H1 (cell line): Measurements from ENCODE around the gene MEGF11. TPM values are rescaled to one million over a fixed set of nuclear protein-coding genes. Genes with fewer than 3 reads are reported as not detected.

ENCODE experiments used
- CTCF ChIA-PET: fragments of 300-600 bp; sonication (Branson Sonifier 250); formaldehyde crosslinking; loops from one replicate; lab custom pipeline; 2021; ENCODE audit not compliant: partially characterized antibody; lab: Charles Lee
- POLR2A ChIA-PET: fragments of 300-600 bp; sonication (Branson Sonifier 250); formaldehyde crosslinking; loops from one replicate; lab custom pipeline; 2021; ENCODE audit warnings: inconsistent platforms; ENCODE audit not compliant: partially characterized antibody; lab: Charles Lee
- DNase-seq, 2 experiments: peaks; one replicate each; pipeline versions ENCODE4 v3.0.0 to v3.0.0-alpha.2; 2010 to 2022; ENCODE audit warnings: low spot score in 2 of 2, low read depth in 1 of 2, mixed read lengths in 1 of 2
- FAIRE-seq: peaks from 2 replicates; lab custom pipeline; 2011; peaks lifted over from hg19 to GRCh38; lab: Jason Lieb, UNC
- H2AFZ ChIP-seq: 2 replicates; pipeline ENCODE4 v1.8.1; 2012; ENCODE audit warnings: low read length, inconsistent platforms
- H2AK5ac ChIP-seq: 2 replicates; pipeline ENCODE4 v1.6.1; 2013; ENCODE audit warnings: low read depth, low read length
- H2BK120ac ChIP-seq: replicated peaks from 2 replicates; pipeline ENCODE3; 2013; ENCODE audit warnings: low read depth, low read length, inconsistent platforms
- H2BK12ac ChIP-seq: 2 replicates; pipeline ENCODE4 v1.6.1; 2013; ENCODE audit warnings: low read depth, low read length
- H2BK15ac ChIP-seq: 2 replicates; pipeline ENCODE4 v1.6.1; 2013; ENCODE audit warnings: low read length
- H2BK20ac ChIP-seq: 2 replicates; pipeline ENCODE4 v1.6.1; 2013; ENCODE audit warnings: low read length
- H2BK5ac ChIP-seq: 2 replicates; pipeline ENCODE4 v1.6.1; 2013; ENCODE audit warnings: low read depth, low read length
- H3K14ac ChIP-seq: 2 replicates; pipeline ENCODE4 v1.6.1; 2013; ENCODE audit warnings: inconsistent platforms; ENCODE audit not compliant: insufficient read length
- H3K18ac ChIP-seq: 2 replicates; pipeline ENCODE4 v1.6.1; 2013; ENCODE audit warnings: low read length; ENCODE audit errors: extremely low read depth
- H3K23ac ChIP-seq: 2 replicates; pipeline ENCODE4 v1.6.1; 2013; ENCODE audit warnings: inconsistent platforms; ENCODE audit not compliant: insufficient read length
- H3K23me2 ChIP-seq: 2 replicates; pipeline ENCODE4 v1.6.1; 2013; ENCODE audit warnings: low read depth, low read length
- H3K27ac ChIP-seq: 2 replicates; pipeline ENCODE4 v1.6.1; 2011; ENCODE audit warnings: low read depth, low read length, inconsistent platforms
- H3K27me3 ChIP-seq, 4 experiments: replicated peaks in 1 of 4; 1 replicate in 1 of 4; 2 replicates in 3 of 4; pipeline versions ENCODE4 v1.6.1 to v1.8.1; 2011 to 2013; ENCODE audit warnings: low read length in 3 of 4, mild to moderate bottlenecking in 3 of 4, inconsistent platforms in 2 of 4, mixed read lengths in 2 of 4, moderate library complexity in 1 of 4; ENCODE audit not compliant: control insufficient read depth in 3 of 4, insufficient read depth in 3 of 4; ENCODE audit errors: extremely low read depth in 1 of 4
- H3K36me3 ChIP-seq, 4 experiments: 2 replicates each; pipeline versions ENCODE4 v1.6.1 to v1.8.1; 2011 to 2013; ENCODE audit warnings: mild to moderate bottlenecking in 4 of 4, low read length in 3 of 4, moderate library complexity in 2 of 4, control low read depth in 1 of 4, inconsistent platforms in 1 of 4; ENCODE audit not compliant: insufficient read depth in 4 of 4, control insufficient read depth in 2 of 4
- H3K4ac ChIP-seq: replicated peaks from 2 replicates; pipeline ENCODE3; 2013; ENCODE audit warnings: low read length, low read depth, mixed read lengths, inconsistent platforms; ENCODE audit not compliant: insufficient read length
- H3K4me1 ChIP-seq, 4 experiments: replicated peaks in 1 of 4; 1 replicate in 1 of 4; 2 replicates in 3 of 4; pipeline versions ENCODE4 v1.6.1 to v1.8.1; 2011 to 2013; ENCODE audit warnings: low read length in 3 of 4, inconsistent platforms in 2 of 4, mixed read lengths in 1 of 4; ENCODE audit not compliant: insufficient read depth in 4 of 4, control insufficient read depth in 3 of 4
- H3K4me2 ChIP-seq, 2 experiments: 2 replicates each; pipeline versions ENCODE4 v1.6.1 to v1.8.1; 2011 to 2013; ENCODE audit warnings: low read depth in 2 of 2, low read length in 2 of 2, control low read depth in 1 of 2, inconsistent platforms in 1 of 2, mild to moderate bottlenecking in 1 of 2; ENCODE audit not compliant: insufficient read depth in 1 of 2
- H3K4me3 ChIP-seq, 4 experiments: fragments of 200-600, 300-600 bp in 1 of 4; sonication (generic), shearing (Covaris generic), sonication (Bioruptor Twin) in 1 of 4; 2 replicates each; pipeline versions ENCODE4 v1.5.1 to v1.8.1; 2011 to 2016; ENCODE audit warnings: low read length in 4 of 4, low read depth in 3 of 4, control low read depth in 2 of 4, inconsistent platforms in 2 of 4, mild to moderate bottlenecking in 2 of 4, mixed read lengths in 1 of 4, moderate library complexity in 1 of 4; ENCODE audit not compliant: insufficient read depth in 2 of 4; ENCODE audit errors: extremely low read depth in 1 of 4
- H3K56ac ChIP-seq: replicated peaks from 2 replicates; pipeline ENCODE3; 2013; ENCODE audit warnings: low read depth, mild to moderate bottlenecking, mixed read lengths, low read length, inconsistent platforms; ENCODE audit not compliant: insufficient read length
- H3K79me1 ChIP-seq: 2 replicates; pipeline ENCODE4 v1.6.1; 2013; ENCODE audit warnings: low read depth, low read length, control low read depth
- H3K79me2 ChIP-seq, 2 experiments: 2 replicates each; pipeline versions ENCODE4 v1.6.1 to v1.8.1; 2012 to 2013; ENCODE audit warnings: low read length in 2 of 2, mild to moderate bottlenecking in 2 of 2, inconsistent platforms in 1 of 2; ENCODE audit not compliant: insufficient read depth in 2 of 2, control insufficient read depth in 1 of 2
- H3K9ac ChIP-seq, 4 experiments: replicated peaks in 1 of 4; 1 replicate in 1 of 4; 2 replicates in 3 of 4; pipeline versions ENCODE4 v1.6.1 to v1.8.1; 2011 to 2013; ENCODE audit warnings: low read depth in 3 of 4, low read length in 3 of 4, control low read depth in 2 of 4, mild to moderate bottlenecking in 2 of 4, moderate library complexity in 2 of 4, inconsistent platforms in 1 of 4; ENCODE audit errors: extremely low read depth in 1 of 4
- H3K9me3 ChIP-seq, 2 experiments: 2 replicates each; pipeline versions ENCODE4 v1.6.1 to v1.8.1; 2012 to 2013; ENCODE audit warnings: mild to moderate bottlenecking in 2 of 2, moderate library complexity in 2 of 2, control low read depth in 1 of 2, inconsistent platforms in 1 of 2, low read depth in 1 of 2, low read length in 1 of 2, mixed read lengths in 1 of 2; ENCODE audit not compliant: insufficient read depth in 2 of 2
- H4K20me1 ChIP-seq, 2 experiments: replicated peaks in 1 of 2; 2 replicates each; pipeline versions ENCODE3 to v1.8.1; 2011 to 2013; ENCODE audit warnings: inconsistent platforms in 2 of 2, low read length in 2 of 2, mild to moderate bottlenecking in 1 of 2; ENCODE audit not compliant: insufficient read depth in 2 of 2, control insufficient read depth in 1 of 2
- H4K5ac ChIP-seq: 2 replicates; pipeline ENCODE4 v1.6.1; 2013; ENCODE audit warnings: low read length, low read depth, mixed read lengths, inconsistent platforms; ENCODE audit not compliant: insufficient read length
- H4K8ac ChIP-seq: 2 replicates; pipeline ENCODE4 v1.8.0; 2013; ENCODE audit warnings: mild to moderate bottlenecking, moderate library complexity, low read length, inconsistent platforms; ENCODE audit not compliant: insufficient read depth; ENCODE audit errors: extremely low read depth
- H4K91ac ChIP-seq: replicated peaks from 2 replicates; pipeline ENCODE3; 2013; ENCODE audit warnings: low read length, mixed read lengths, inconsistent platforms; ENCODE audit not compliant: insufficient read length
- BACH1 ChIP-seq: IDR thresholded peaks from 2 replicates; pipeline ENCODE4 v1.6.1; 2012; ENCODE audit warnings: low read length, improper control_type of control experiment
- SUZ12 ChIP-seq: fragments of 200-600 bp; sonication (generic); IDR thresholded peaks from 2 replicates; pipeline ENCODE4 v1.6.1; 2012; ENCODE audit warnings: mild to moderate bottlenecking, inconsistent platforms, low read length, moderate library complexity, mixed read lengths
- WGBS, 2 experiments: shearing (Covaris generic) in 1 of 2; methylation state at CpG; one replicate each; pipeline versions ENCODE4 v1.1.6 to v1.1.7; 2013 to 2015; ENCODE audit warnings: low lambda C conversion rate in 2 of 2, mixed read lengths in 2 of 2, inconsistent platforms in 1 of 2, low coverage in 1 of 2, missing lambda C conversion rate in 1 of 2; ENCODE audit not compliant: insufficient replicate concordance in 2 of 2, insufficient coverage in 1 of 2, insufficient read length in 1 of 2; ENCODE audit errors: extremely low coverage in 1 of 2, missing lambda C conversion rate in 1 of 2; 5-methylcytosine and 5-hydroxymethylcytosine counted together
- polyA plus RNA-seq, 7 experiments: library from polyadenylated mRNA; depleted of rRNA in 3 of 7; stranded (reverse) in 5 of 7; unstranded in 2 of 7; fragments of >200 nt in 5 of 7; fragments of 200-250 nt in 2 of 7; gene quantifications; 1 replicate in 5 of 7; 2 replicates in 1 of 7; 4 replicates in 1 of 7; pipeline versions ENCODE4 v1.2.1 to v1.2.3, GENCODE V29; 2011 to 2013; ENCODE audit warnings: missing spikeins in 2 of 7, mixed read lengths in 2 of 7
- total RNA-seq: library from RNA; stranded (reverse); fragmentation: NEBNext Ultra II Directional; extraction: Animal tissue kit (Norgen Biotek cat#: 25700); gene quantifications from 2 replicates; pipeline ENCODE4 v1.2.1, GENCODE V29; 2021

Gene MEGF11
- total and polyA plus RNA-seq, 2 of the 8 experiments (the other 6 are each of a cell fraction or from before 2014, with no cell fraction given), result 4.4 to 4.8 TPM

GRCh38 chr15:66040211-66040892, 213.2 kb downstream of the MEGF11 start:
- ChIA-PET CTCF (interaction anchor here (1.7 kb wide), 1 partner anchor 27 kb away, joined by 4 read pairs; no protein-coding TSS in a partner anchor), POLR2A (no interaction called here)
- no peak overlapping the region for H3K14ac ChIP-seq
- no peak overlapping the region for H2BK5ac ChIP-seq
- H3K23me2 ChIP-seq, result no peaks in the 10 kb centered on the region
- H3K9me3 ChIP-seq, result no peaks in the 10 kb centered on the region
- no peak overlapping the region; a peak in 1 of 4 replicates for H3K4me2 ChIP-seq
- peak overlapping the region; percentile 31 for H2BK120ac ChIP-seq
- H3K27ac ChIP-seq, result no peak overlapping the region
- DNase-seq (no peak), FAIRE-seq (no peak)
- WGBS, 2 experiments, result 88% methylated on average over 10 of the region's 10 CpGs; no CpG with 5 or more reads in 1 of the 2 experiments
- peak overlapping the region; percentile 72; the same call in 1 of the 2 replicates for H2BK12ac ChIP-seq
- H3K79me2 ChIP-seq, result no peaks in the 10 kb centered on the region
- H3K79me1 ChIP-seq, result no peaks in the 10 kb centered on the region
- no peak overlapping the region for H3K4ac ChIP-seq
- no peak overlapping the region for H3K56ac ChIP-seq
- no peak overlapping the region for H4K5ac ChIP-seq
- peak overlapping the region; percentile 97 for H2BK15ac ChIP-seq
- H3K4me1 ChIP-seq, result peaks cover 23 to 45% (median 34%) of the 10 kb centered on the region in 4 experiments
- peak overlapping the region; percentile 49; the same call in 1 of the 2 replicates for H2BK20ac ChIP-seq
- H3K4me3 ChIP-seq, result no peak overlapping the region
- no peaks in the 10 kb centered on the region for H4K20me1 ChIP-seq
- H3K27me3 ChIP-seq, result peaks cover 0 to 2% (median 0%) of the 10 kb centered on the region in 4 experiments; a peak in 1 of 7 replicates
- peak overlapping the region in 1 of 4 experiments; percentile 38; a peak in 2 of 7 replicates for H3K9ac ChIP-seq
- 0 out of 2 replicates have a peak overlapping the region, but pooled peaks have one; percentile 62 for H3K18ac ChIP-seq
- peak overlapping the region; percentile 2 for H4K91ac ChIP-seq
- H2AFZ ChIP-seq, result no peak overlapping the region
- no peak overlapping the region for H4K8ac ChIP-seq
- 0 out of 2 replicates have a peak overlapping the region, but pooled peaks have one; percentile 54 for H2AK5ac ChIP-seq
- H3K23ac ChIP-seq, result no peak overlapping the region
- no peaks in the 10 kb centered on the region for H3K36me3 ChIP-seq
- TF ChIP-seq BACH1, result no peak
- TF ChIP-seq SUZ12, result no peak
